GM12892 (cell line): ENCODE measurements around the gene P2RX5.

Experiments
- POLR2AphosphoS5 ChIP-seq: IDR thresholded peaks from 2 replicates; pipeline ENCODE4 v1.6.1; 2011; ENCODE audit warnings: low read depth, low read length, control low read depth
- TAF1 ChIP-seq: IDR thresholded peaks from 2 replicates; pipeline ENCODE4 v1.6.1; 2011; ENCODE audit warnings: low read depth, mild to moderate bottlenecking, control low read depth, low read length, borderline replicate concordance

GRCh38 chr17:3691617-3692067 lies 4.3 kb downstream of the P2RX5 start:
- TF ChIP-seq POLR2AphosphoS5, result no peak
- no peak for TF ChIP-seq TAF1
